ENCODE results near the gene THOC2.
"Not testable (repeated sequence)": the region's sequence is repeated elsewhere in the genome, so short reads cannot be mapped to it uniquely, and the experiment has no call there.

The THOC2 gene

GRCh38 chrX:123607270-123607669, 125.6 kb downstream of the THOC2 start:
- intact Hi-C loops (cut with micrococcal nuclease) = no loop called here
- H3K27ac Mint-ChIP-seq = no peak overlapping the region
- H3K9me3 Mint-ChIP-seq = no peaks in the 10 kb centered on the region

GRCh38 chrX:123603491-123603890, 129.4 kb downstream of the THOC2 start:
- intact Hi-C loops (cut with micrococcal nuclease) = no loop called here
- Mint-ChIP-seq H3K36me3 (ENCODE audit: low read depth) (peaks cover 70% of the 10 kb centered on the region), H3K27ac (no peak overlapping the region), H3K4me3 (no peak overlapping the region), H3K9me3 (no peaks in the 10 kb centered on the region), H3K27me3 (no peaks in the 10 kb centered on the region), H3K4me1 (ENCODE audit: low read depth) (no peaks in the 10 kb centered on the region)

More at GRCh38 chrX:123607270-123607669, 125.6 kb downstream of the THOC2 start:
- Mint-ChIP-seq H3K27me3 (no peaks in the 10 kb centered on the region), H3K4me1 (ENCODE audit: low read depth) (no peaks in the 10 kb centered on the region), H3K36me3 (ENCODE audit: low read depth) (peaks cover 85% of the 10 kb centered on the region), H3K4me3 (no peak overlapping the region)

GRCh38 chrX:123601437-123601836, 131.4 kb downstream of the THOC2 start:
- Mint-ChIP-seq H3K27me3 (no peaks in the 10 kb centered on the region), H3K9me3 (no peaks in the 10 kb centered on the region), H3K4me1 (ENCODE audit: low read depth) (no peaks in the 10 kb centered on the region), H3K36me3 (ENCODE audit: low read depth) (peaks cover 51% of the 10 kb centered on the region), H3K27ac (no peak overlapping the region), H3K4me3 (no peak overlapping the region)
- intact Hi-C loops (cut with micrococcal nuclease) = no loop called here

GRCh38 chrX:123600181-123600580, 132.7 kb downstream of the THOC2 start:
- intact Hi-C loops (cut with micrococcal nuclease) = no loop called here
- Mint-ChIP-seq H3K27me3 (no peaks in the 10 kb centered on the region), H3K4me3 (no peak overlapping the region), H3K9me3 (no peaks in the 10 kb centered on the region), H3K27ac (no peak overlapping the region), H3K4me1 (ENCODE audit: low read depth) (no peaks in the 10 kb centered on the region), H3K36me3 (ENCODE audit: low read depth) (peaks cover 40% of the 10 kb centered on the region)

GRCh38 chrX:123590842-123591486, 141.9 kb downstream of the THOC2 start:
- Mint-ChIP-seq H3K36me3 (ENCODE audit: low read depth) (no peaks in the 10 kb centered on the region), H3K4me1 (ENCODE audit: low read depth) (no peaks in the 10 kb centered on the region), H3K27ac (no peak overlapping the region), H3K27me3 (no peaks in the 10 kb centered on the region), H3K9me3 (no peaks in the 10 kb centered on the region), H3K4me3 (no peak overlapping the region)
- intact Hi-C loops (cut with micrococcal nuclease) = no loop called here

GRCh38 chrX:123588723-123589122, 144.1 kb downstream of the THOC2 start:
- Mint-ChIP-seq H3K36me3 (ENCODE audit: low read depth) (no peaks in the 10 kb centered on the region), H3K4me3 (no peak overlapping the region), H3K27me3 (no peaks in the 10 kb centered on the region), H3K27ac (no peak overlapping the region), H3K9me3 (no peaks in the 10 kb centered on the region), H3K4me1 (ENCODE audit: low read depth) (no peaks in the 10 kb centered on the region)
- intact Hi-C loops (cut with micrococcal nuclease) = no loop called here

- H3K4me3 Mint-ChIP-seq = no peak overlapping the region
- peaks cover 5% of the 10 kb centered on the region for H3K9me3 Mint-ChIP-seq
- H3K27me3 Mint-ChIP-seq = no peaks in the 10 kb centered on the region
- no peaks in the 10 kb centered on the region for H3K36me3 Mint-ChIP-seq (ENCODE audit: low read depth)
- H3K27ac Mint-ChIP-seq = no peak overlapping the region
- H3K4me1 Mint-ChIP-seq (ENCODE audit: low read depth) = no peaks in the 10 kb centered on the region
- intact Hi-C loops (cut with micrococcal nuclease) = no loop called here
Measured at GRCh38 chrX:123581586-123581985, 151.3 kb downstream of the THOC2 start.

GRCh38 chrX:123580792-123581191, 152.1 kb downstream of the THOC2 start:
- Mint-ChIP-seq H3K4me3 (no peak overlapping the region), H3K36me3 (ENCODE audit: low read depth) (no peaks in the 10 kb centered on the region), H3K27ac (no peak overlapping the region), H3K4me1 (ENCODE audit: low read depth) (no peaks in the 10 kb centered on the region), H3K27me3 (no peaks in the 10 kb centered on the region), H3K9me3 (peaks cover 13% of the 10 kb centered on the region)
- intact Hi-C loops (cut with micrococcal nuclease) = no loop called here

- H3K4me1 Mint-ChIP-seq (ENCODE audit: low read depth); H3K27me3 Mint-ChIP-seq; H3K4me3 Mint-ChIP-seq; H3K27ac Mint-ChIP-seq; H3K36me3 Mint-ChIP-seq (ENCODE audit: low read depth); intact Hi-C loops (cut with micrococcal nuclease): not testable (repeated sequence)
- H3K9me3 Mint-ChIP-seq = peaks cover 31% of the 10 kb centered on the region
Measured at GRCh38 chrX:123574027-123574426, 158.8 kb downstream of the THOC2 start.

GRCh38 chrX:123570011-123570590, 162.8 kb downstream of the THOC2 start:
- intact Hi-C loops (cut with micrococcal nuclease) = no loop called here
- no peak overlapping the region for H3K27ac Mint-ChIP-seq
- H3K4me3 Mint-ChIP-seq = no peak overlapping the region
- peaks cover 4% of the 10 kb centered on the region for H3K27me3 Mint-ChIP-seq
- no peaks in the 10 kb centered on the region for H3K4me1 Mint-ChIP-seq (ENCODE audit: low read depth)
- no peaks in the 10 kb centered on the region for H3K36me3 Mint-ChIP-seq (ENCODE audit: low read depth)
- H3K9me3 Mint-ChIP-seq = peaks cover 14% of the 10 kb centered on the region

GRCh38 chrX:123563167-123563566, 169.7 kb downstream of the THOC2 start:
- H3K4me1 Mint-ChIP-seq (ENCODE audit: low read depth) = no peaks in the 10 kb centered on the region
- no peak overlapping the region for H3K27ac Mint-ChIP-seq
- peaks cover 11% of the 10 kb centered on the region for H3K9me3 Mint-ChIP-seq
- intact Hi-C loops (cut with micrococcal nuclease) = no loop called here
- no peaks in the 10 kb centered on the region for H3K36me3 Mint-ChIP-seq (ENCODE audit: low read depth)
- H3K27me3 Mint-ChIP-seq = peaks cover 2% of the 10 kb centered on the region
- H3K4me3 Mint-ChIP-seq = no peak overlapping the region

GRCh38 chrX:123562342-123563146, 170.3 kb downstream of the THOC2 start:
- H3K9me3 Mint-ChIP-seq = peaks cover 11% of the 10 kb centered on the region
- no peak overlapping the region for H3K27ac Mint-ChIP-seq
- H3K27me3 Mint-ChIP-seq = peaks cover 2% of the 10 kb centered on the region
- no peaks in the 10 kb centered on the region for H3K36me3 Mint-ChIP-seq (ENCODE audit: low read depth)
- H3K4me3 Mint-ChIP-seq = no peak overlapping the region
- H3K4me1 Mint-ChIP-seq (ENCODE audit: low read depth) = no peaks in the 10 kb centered on the region
- intact Hi-C loops (cut with micrococcal nuclease) = no loop called here

GRCh38 chrX:123561439-123562215, 171.2 kb downstream of the THOC2 start:
- Mint-ChIP-seq H3K4me1 (ENCODE audit: low read depth) (no peaks in the 10 kb centered on the region), H3K27me3 (peaks cover 2% of the 10 kb centered on the region), H3K4me3 (no peak overlapping the region), H3K36me3 (ENCODE audit: low read depth) (no peaks in the 10 kb centered on the region), H3K9me3 (peaks cover 11% of the 10 kb centered on the region), H3K27ac (no peak overlapping the region)
- intact Hi-C loops (cut with micrococcal nuclease) = no loop called here

GRCh38 chrX:123550829-123551228, 182.0 kb downstream of the THOC2 start:
- Mint-ChIP-seq H3K4me1 (ENCODE audit: low read depth) (no peaks in the 10 kb centered on the region), H3K9me3 (peaks cover 9% of the 10 kb centered on the region), H3K36me3 (ENCODE audit: low read depth) (no peaks in the 10 kb centered on the region), H3K27ac (no peak overlapping the region), H3K4me3 (no peak overlapping the region), H3K27me3 (no peaks in the 10 kb centered on the region)
- intact Hi-C loops (cut with micrococcal nuclease) = no loop called here
